GM12878 (cell line): ENCODE results near the gene SEC23A. TPM values are rescaled to one million over a fixed set of nuclear protein-coding genes. Genes with fewer than 3 reads are reported as not detected.
A peak's percentile ranks its signal among the peaks of the same experiment; 100 is the strongest.

Source experiments
- ATAC-seq: fragments of 200-7000 bp; cut with Tn5 transposase; 3 replicates; pipeline ENCODE4 v1.9.1; 2020; ENCODE audit warnings: mild to moderate bottlenecking, moderate library complexity
- BruUV-seq: library from RNA; stranded (reverse); fragments of 400-500 nt; replicated peaks from 2 replicates; lab custom pipeline; 2021; lab: Mats Ljungman, UMichigan
- CTCF ChIA-PET: fragments of 300-600 bp; sonication (Branson Sonifier 250); formaldehyde crosslinking; extraction: SDS; loops from one replicate; lab custom pipeline; 2021; ENCODE audit warnings: inconsistent platforms; lab: Yijun Ruan, JAX
- POLR2A ChIA-PET: fragments of 350-600 bp; formaldehyde crosslinking; extraction: SDS; loops from one replicate; lab custom pipeline; 2021; ENCODE audit warnings: inconsistent platforms; lab: Charles Lee
- RAD21 ChIA-PET: fragments of 300-600 bp; sonication (Branson Sonifier 250); formaldehyde crosslinking; loops from one replicate; lab custom pipeline; 2023; ENCODE audit warnings: antibody characterized with exemption; ENCODE audit not compliant: unreplicated experiment; lab: Charles Lee
- SMC1A ChIA-PET: fragments of 300-600 bp; sonication (Branson Sonifier 250); formaldehyde crosslinking; loops from one replicate; lab custom pipeline; 2023; ENCODE audit not compliant: unreplicated experiment, uncharacterized antibody; lab: Charles Lee
- DNase-seq: peaks from one replicate; pipeline ENCODE4 v3.0.0-alpha.2; 2011; ENCODE audit warnings: low read depth, low spot score
- FAIRE-seq: peaks from 3 replicates; lab custom pipeline; 2011; peaks lifted over from hg19 to GRCh38; lab: Jason Lieb, UNC
- H2AFZ ChIP-seq: 2 replicates; pipeline ENCODE4 v1.6.0; 2011; ENCODE audit warnings: low read depth, low read length, control low read depth; ENCODE audit not compliant: control insufficient read depth
- H3K27ac ChIP-seq: 2 replicates; pipeline ENCODE4 v1.5.1; 2011; ENCODE audit warnings: control low read depth; ENCODE audit not compliant: control insufficient read depth, insufficient read depth
- H3K27me3 ChIP-seq, 2 experiments: replicated peaks in 1 of 2; 2 replicates each; pipeline versions ENCODE4 v1.6.0 to v1.6.1; 2011; ENCODE audit warnings: low read length in 1 of 2; ENCODE audit not compliant: control insufficient read depth in 2 of 2, insufficient read depth in 2 of 2
- H3K36me3 ChIP-seq, 2 experiments: 2 replicates each; pipeline ENCODE4 v1.5.1; 2011; ENCODE audit warnings: low read length in 1 of 2; ENCODE audit not compliant: control insufficient read depth in 2 of 2, insufficient read depth in 2 of 2
- H3K4me1 ChIP-seq: 2 replicates; pipeline ENCODE4 v1.6.1; 2011; ENCODE audit warnings: mild to moderate bottlenecking, low read length, moderate library complexity, mixed read lengths; ENCODE audit not compliant: control insufficient read depth, insufficient read depth
- H3K4me2 ChIP-seq: 2 replicates; pipeline ENCODE4 v1.6.0; 2011; ENCODE audit warnings: control low read depth; ENCODE audit not compliant: control insufficient read depth, insufficient read depth
- H3K4me3 ChIP-seq: fragments of 200-600 bp; sonication (generic); 2 replicates; pipeline ENCODE4 v1.5.1; 2016
- H3K79me2 ChIP-seq: 2 replicates; pipeline ENCODE4 v1.6.0; 2011; ENCODE audit warnings: low read length; ENCODE audit not compliant: control insufficient read depth, insufficient read depth
- H3K9ac ChIP-seq: 2 replicates; pipeline ENCODE4 v1.8.0; 2011; ENCODE audit warnings: low read length, control low read depth, mixed read lengths; ENCODE audit not compliant: control insufficient read depth, insufficient read depth
- H3K9me3 ChIP-seq: replicated peaks from 3 replicates; pipeline ENCODE4 v1.5.1; 2011; ENCODE audit warnings: mild to moderate bottlenecking, low read length; ENCODE audit not compliant: control insufficient read depth, insufficient read depth
- H4K20me1 ChIP-seq: 2 replicates; pipeline ENCODE4 v1.6.0; 2011; ENCODE audit not compliant: control insufficient read depth, insufficient read depth
- ASH2L ChIP-seq: fragments of 300-600, 200-600 bp; sonication (generic); IDR thresholded peaks from 2 replicates; pipeline ENCODE4 v1.6.1; 2017; ENCODE audit warnings: low read depth, mild to moderate bottlenecking, borderline replicate concordance
- BHLHE40 ChIP-seq, 2 experiments: fragments of 450-650 bp in 1 of 2; IDR thresholded peaks; 2 replicates each; pipeline ENCODE4 v1.6.1; 2011 to 2017; ENCODE audit warnings: low read depth in 2 of 2, borderline replicate concordance in 1 of 2, improper control_type of control experiment in 1 of 2, low read length in 1 of 2, mild to moderate bottlenecking in 1 of 2
- CHD1 ChIP-seq: IDR thresholded peaks from 2 replicates; pipeline ENCODE4 v1.6.1; 2012; ENCODE audit warnings: low read depth, low read length, improper control_type of control experiment
- IRF3 ChIP-seq: fragments of 450-650 bp; IDR thresholded peaks from 2 replicates; pipeline ENCODE4 v1.6.1; 2014; ENCODE audit warnings: mild to moderate bottlenecking
- MYB ChIP-seq: fragments of 150-350 bp; IDR thresholded peaks from 2 replicates; pipeline ENCODE4 v1.6.1; 2014; ENCODE audit warnings: mild to moderate bottlenecking, low read depth, low read length, borderline replicate concordance
- NFYB ChIP-seq: IDR thresholded peaks from 2 replicates; pipeline ENCODE4 v1.6.1; 2011; ENCODE audit warnings: low read depth, mild to moderate bottlenecking, low read length, improper control_type of control experiment, moderate library complexity; ENCODE audit not compliant: insufficient read depth
- NR2C1 ChIP-seq: fragments of 450-650 bp; IDR thresholded peaks from 2 replicates; pipeline ENCODE4 v1.6.1; 2017; ENCODE audit warnings: antibody characterized with exemption, mild to moderate bottlenecking, moderate library complexity
- RCOR1 ChIP-seq: conservative IDR thresholded peaks from 2 replicates; pipeline ENCODE4 v1.6.1; 2012; ENCODE audit warnings: low read depth, low read length, improper control_type of control experiment
- RUNX3 ChIP-seq: IDR thresholded peaks from 2 replicates; pipeline ENCODE4 v1.6.1; 2012; ENCODE audit warnings: low read length, inconsistent platforms
- SIN3A ChIP-seq: IDR thresholded peaks from 2 replicates; pipeline ENCODE4 v1.6.1; 2012; ENCODE audit warnings: low read depth, low read length, improper control_type of control experiment
- STAT1 ChIP-seq: fragments of 450-650 bp; conservative IDR thresholded peaks from 2 replicates; pipeline ENCODE4 v1.6.1; 2014; ENCODE audit warnings: antibody characterized with exemption, mild to moderate bottlenecking
- USF2 ChIP-seq: IDR thresholded peaks from 2 replicates; pipeline ENCODE4 v1.6.1; 2011; ENCODE audit warnings: low read depth, low read length, improper control_type of control experiment, borderline replicate concordance
- WGBS: methylation state at CpG from one replicate; pipeline ENCODE4 v1.1.6; 2016; ENCODE audit warnings: low lambda C conversion rate; ENCODE audit not compliant: insufficient replicate concordance, insufficient coverage; ENCODE audit errors: missing lambda C conversion rate; 5-methylcytosine and 5-hydroxymethylcytosine counted together
- in situ Hi-C: fragments of 300-500 bp; cut with MboI; formaldehyde crosslinking; loops from 9 replicates; pipeline ENCODE4 v1.14.3; 2018; ENCODE audit warnings: mixed read lengths
- intact Hi-C: fragments of 100-400 bp; cut with micrococcal nuclease; formaldehyde crosslinking; loops from one replicate; pipeline ENCODE4 v1.14.2; 2022; ENCODE audit not compliant: unreplicated experiment
- polyA plus RNA-seq, 11 experiments: library from polyadenylated mRNA; depleted of rRNA in 4 of 11; unstranded in 6 of 11; stranded (reverse) in 5 of 11; fragments of >200 nt; fragmentation: Nextera tagmentation in 4 of 11; fragmentation: Illumina TruSeq in 1 of 11; extraction: Ambion mirVana in 4 of 11; extraction: Trizol in 1 of 11; gene quantifications; 1 replicate in 1 of 11; 2 replicates in 10 of 11; pipeline versions ENCODE4 v1.2.1 to v1.2.3, GENCODE V29; 2011 to 2016; ENCODE audit warnings: inconsistent platforms in 2 of 11, missing spikeins in 2 of 11, low read depth in 1 of 11
- total RNA-seq, 4 experiments: library from RNA; depleted of rRNA in 3 of 4; stranded (reverse); fragments of >200 nt in 3 of 4; fragmentation: Illumina TruSeq in 1 of 4; extraction: Trizol in 1 of 4; gene quantifications; 2 replicates each; pipeline versions ENCODE4 v1.2.1 to v1.2.3, GENCODE V29; 2013 to 2021
- TF ChIP-seq, protein P1 (sequence below): IDR thresholded peaks from 2 replicates; pipeline ENCODE4 v1.6.1; 2011; ENCODE audit warnings: borderline replicate concordance, low read depth, mild to moderate bottlenecking, moderate library complexity, mixed read lengths, low read length; ENCODE audit not compliant: insufficient read depth; ENCODE audit errors: extremely low read length

Gene SEC23A
- total and polyA plus RNA-seq, 10 of the 15 experiments (the other 5 are each of a cell fraction or from before 2014, with no cell fraction given) = 13.6 to 63.8 (median 37.3) TPM

DNA sequence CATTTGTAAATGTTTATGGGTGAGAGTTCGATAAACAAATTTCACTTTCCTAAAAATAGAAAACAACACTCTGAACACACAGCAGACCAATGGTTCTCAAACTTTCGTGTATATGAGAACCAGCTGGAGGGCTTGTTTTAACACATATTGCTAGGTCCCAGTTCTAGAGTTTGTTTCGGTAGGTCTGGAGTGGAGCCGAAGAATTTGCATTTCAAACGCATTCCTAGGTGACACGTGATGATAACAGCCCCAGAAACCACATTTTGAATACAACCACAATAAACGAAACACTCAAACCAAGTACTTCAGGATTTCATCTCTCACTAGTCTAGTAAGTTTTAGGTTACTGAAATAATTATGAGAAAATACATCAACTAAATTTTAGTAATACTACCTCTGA lies 17.1 kb downstream of the SEC23A start:
- Histone ChIP-seq H4K20me1 (no peaks in the 10 kb centered on the region), H3K27me3 (no peaks in the 10 kb centered on the region), H3K36me3 (peaks cover 10 to 37% of the 10 kb centered on the region in 2 experiments), H3K9ac (no peak overlapping the region), H2AFZ (no peak overlapping the region), H3K27ac (no peak overlapping the region), H3K4me1 (no peaks in the 10 kb centered on the region), H3K4me2 (no peak overlapping the region), H3K79me2 (no peaks in the 10 kb centered on the region), H3K4me3 (no peak overlapping the region), H3K9me3 (no peaks in the 10 kb centered on the region)
- DNase-seq = no peak
- ChIA-PET POLR2A (no interaction called here), SMC1A (no interaction called here), RAD21 (no interaction called here), CTCF (no interaction called here)
- 45% methylated on average over 7 of the region's 7 CpGs for WGBS
- intact Hi-C loops (no loop called here), in situ Hi-C loops (no loop called here)
- BruUV-seq = no TSS peak
- FAIRE-seq = no peak
- ATAC-seq = peak; percentile 76
- peak in 1 of 2 experiments; percentile 31; a peak in 1 of 4 replicates for TF ChIP-seq BHLHE40 (IDR thresholded peaks at IDR 0.05; ENCODE audit: borderline replicate concordance in 1 of 2, low read depth in 2 of 2, low read length in 1 of 2)
- no peak for TF ChIP-seq CHD1
- peak; percentile 73 for TF ChIP-seq RUNX3

DNA sequence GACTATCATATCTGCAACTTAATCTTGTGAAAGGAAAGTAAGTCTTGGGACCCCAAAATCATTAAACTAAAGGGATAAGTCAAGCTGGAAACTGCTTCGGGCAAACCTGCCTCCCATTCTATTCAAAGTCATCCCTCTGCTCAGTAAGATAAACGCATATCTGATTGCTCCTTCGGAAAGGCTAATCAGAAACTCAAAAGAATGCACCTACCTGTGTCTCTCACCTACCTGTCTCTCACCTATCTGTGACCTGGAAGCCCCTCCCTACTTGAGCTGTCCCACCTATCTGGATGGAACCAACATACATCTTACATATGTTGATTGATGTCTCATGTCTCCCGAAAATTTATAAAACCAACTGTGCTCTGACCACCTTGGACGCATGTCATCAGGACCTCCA lies 19.9 kb downstream of the SEC23A start:
- no TSS peak for BruUV-seq
- intact Hi-C loops (no loop called here), in situ Hi-C loops (no loop called here)
- POLR2A ChIA-PET = no interaction called here
- DNase-seq = no peak
- no peaks in the 10 kb centered on the region for H3K79me2 ChIP-seq
- ATAC-seq = no peak
- H3K9ac ChIP-seq = no peak overlapping the region
- TF ChIP-seq, protein P1, sequence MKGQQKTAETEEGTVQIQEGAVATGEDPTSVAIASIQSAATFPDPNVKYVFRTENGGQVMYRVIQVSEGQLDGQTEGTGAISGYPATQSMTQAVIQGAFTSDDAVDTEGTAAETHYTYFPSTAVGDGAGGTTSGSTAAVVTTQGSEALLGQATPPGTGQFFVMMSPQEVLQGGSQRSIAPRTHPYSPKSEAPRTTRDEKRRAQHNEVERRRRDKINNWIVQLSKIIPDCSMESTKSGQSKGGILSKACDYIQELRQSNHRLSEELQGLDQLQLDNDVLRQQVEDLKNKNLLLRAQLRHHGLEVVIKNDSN = no peak
- TF ChIP-seq ASH2L (no peak), RCOR1 (no peak), NR2C1 (no peak), NFYB (no peak), IRF3 (no peak), USF2 (no peak), SIN3A (no peak), MYB (no peak), STAT1 (no peak)
- TF ChIP-seq, all 136 proteins: peak for 0
- RAD21 ChIA-PET = no interaction called here
- no peak overlapping the region for H3K4me2 ChIP-seq
- CTCF ChIA-PET = no interaction called here
- H2AFZ ChIP-seq = no peak overlapping the region
- 78% methylated on average over 5 of the region's 5 CpGs for WGBS
- SMC1A ChIA-PET = interaction anchor here (1.0 kb wide), 1 partner anchor 14 kb away, joined by 3 read pairs; no protein-coding TSS in a partner anchor
- FAIRE-seq = no peak
- no peaks in the 10 kb centered on the region for H4K20me1 ChIP-seq
- no peaks in the 10 kb centered on the region for H3K9me3 ChIP-seq
- H3K36me3 ChIP-seq = peaks cover 5 to 30% of the 10 kb centered on the region in 2 experiments; a peak in 3 of 4 replicates
- H3K27ac ChIP-seq = no peak overlapping the region
- no peak overlapping the region for H3K4me3 ChIP-seq
- H3K4me1 ChIP-seq = no peaks in the 10 kb centered on the region
- no peaks in the 10 kb centered on the region for H3K27me3 ChIP-seq
